Spleen (tissue), 11 donors: ENCODE measurements around the gene ARFGAP1. TPM values are rescaled to one million over a fixed set of nuclear protein-coding genes. Genes with fewer than 3 reads are reported as not detected.

Experiments
- DNase-seq: peaks from one replicate; pipeline ENCODE4 v3.0.0-alpha.2; 2020
- H3K27ac ChIP-seq, 8 donors: fragments of 200-600 bp; sonication (generic) in 7 of 8; 1 replicate in 4 of 8; 2 replicates in 4 of 8; pipeline versions ENCODE4 v1.5.0 to v1.8.0; 2016 to 2021; ENCODE audit warnings: inconsistent platforms in 4 of 8, mild to moderate bottlenecking in 4 of 8, moderate library complexity in 1 of 8
- H3K27me3 ChIP-seq, 7 donors: fragments of 200-600 bp; sonication (generic) in 6 of 7; replicated peaks in 1 of 7; 1 replicate in 4 of 7; 2 replicates in 3 of 7; pipeline versions ENCODE4 v1.5.0 to v1.8.0; 2016 to 2021; ENCODE audit warnings: inconsistent platforms in 3 of 7, mild to moderate bottlenecking in 1 of 7
- H3K36me3 ChIP-seq, 6 donors: fragments of 200-600 bp; sonication (generic) in 5 of 6; 1 replicate in 4 of 6; 2 replicates in 2 of 6; pipeline versions ENCODE4 v1.5.0 to v1.8.0; 2016 to 2021; ENCODE audit warnings: inconsistent platforms in 2 of 6
- H3K4me1 ChIP-seq, 6 donors: fragments of 200-600 bp; sonication (generic) in 5 of 6; 1 replicate in 3 of 6; 2 replicates in 3 of 6; pipeline versions ENCODE4 v1.5.0 to v1.8.0; 2016 to 2021; ENCODE audit warnings: inconsistent platforms in 3 of 6
- H3K4me3 ChIP-seq, 8 donors: fragments of 200-600 bp; sonication (generic) in 7 of 8; 1 replicate in 4 of 8; 2 replicates in 4 of 8; pipeline versions ENCODE4 v1.5.0 to v1.8.0; 2016 to 2021; ENCODE audit warnings: inconsistent platforms in 4 of 8, mild to moderate bottlenecking in 4 of 8, moderate library complexity in 2 of 8
- H3K9me3 ChIP-seq, 8 donors: fragments of 200-600 bp; sonication (generic) in 7 of 8; 1 replicate in 4 of 8; 2 replicates in 4 of 8; pipeline versions ENCODE4 v1.5.0 to v1.8.0; 2016 to 2021; ENCODE audit warnings: inconsistent platforms in 4 of 8
- POLR2A ChIP-seq, 3 donors: fragments of 450-650 bp; IDR thresholded peaks; one replicate each; pipeline ENCODE4 v1.5.1; 2017; ENCODE audit warnings: antibody characterized with exemption in 3 of 3, mild to moderate bottlenecking in 1 of 3
- POLR2AphosphoS5 ChIP-seq, 3 donors: sonication (generic); formaldehyde crosslinking; IDR thresholded peaks; one replicate each; pipeline ENCODE4 v1.5.1; 2017; ENCODE audit warnings: antibody characterized with exemption in 3 of 3
- WGBS, 5 donors: extraction: QIAGEN DNeasy Blood & Tissue Kit in 3 of 5; methylation state at CpG; one replicate each; pipeline versions ENCODE4 v1.1.5 to v1.1.7; 2013 to 2018; 5-methylcytosine and 5-hydroxymethylcytosine counted together
- intact Hi-C: fragments of 100-400 bp; cut with DNase I; formaldehyde crosslinking; loops from one replicate; pipeline ENCODE4 v1.15.0; 2023; ENCODE audit warnings: low total_unique reads
- polyA plus RNA-seq, 3 donors: library from polyadenylated mRNA; stranded (reverse); fragments of 200-250 nt; gene quantifications; one replicate each; pipeline ENCODE4 v1.2.1, GENCODE V29; 2013
- total RNA-seq, 7 donors: library from RNA; depleted of rRNA in 3 of 7; stranded (reverse); fragments of >200 nt in 3 of 7; fragmentation: NEBNext Ultra II Directional in 4 of 7; extraction: Animal tissue kit (Norgen Biotek cat#: 25700) in 4 of 7; gene quantifications; one replicate each; pipeline versions ENCODE4 v1.1.0 to v1.2.1, GENCODE V29; 2016 to 2021
- TF ChIP-seq, protein P1 (sequence below), 11 experiments: fragments of 200-600 bp in 7 of 11; fragments of 450-650 bp in 4 of 11; sonication (generic) in 4 of 11; IDR thresholded peaks in 8 of 11; conservative IDR thresholded peaks in 3 of 11; 1 replicate in 7 of 11; 2 replicates in 4 of 11; pipeline versions ENCODE4 v1.4.0 to v1.8.0; 2016 to 2021; ENCODE audit warnings: antibody characterized with exemption in 11 of 11, inconsistent platforms in 4 of 11, mild to moderate bottlenecking in 1 of 11
- donor health status: healthy with polysubstance abuse.
- donor health status: DM: no; HTN: no; CAD: no; lungs with moderate emphysema.
- donor health status: DM: no; HTN: no; CAD: no.
- donor health status: Bipolar disorder and iron deficiency.
- donor health status: healthy.
- donor health status: DM: no; HTN: no; CAD: no.
- donor health status: DM: yes; HTN: yes; CAD: no.

ARFGAP1 gene
- total and polyA plus RNA-seq, 10 donors = 44.4 to 165 (median 96.1) TPM

DNA sequence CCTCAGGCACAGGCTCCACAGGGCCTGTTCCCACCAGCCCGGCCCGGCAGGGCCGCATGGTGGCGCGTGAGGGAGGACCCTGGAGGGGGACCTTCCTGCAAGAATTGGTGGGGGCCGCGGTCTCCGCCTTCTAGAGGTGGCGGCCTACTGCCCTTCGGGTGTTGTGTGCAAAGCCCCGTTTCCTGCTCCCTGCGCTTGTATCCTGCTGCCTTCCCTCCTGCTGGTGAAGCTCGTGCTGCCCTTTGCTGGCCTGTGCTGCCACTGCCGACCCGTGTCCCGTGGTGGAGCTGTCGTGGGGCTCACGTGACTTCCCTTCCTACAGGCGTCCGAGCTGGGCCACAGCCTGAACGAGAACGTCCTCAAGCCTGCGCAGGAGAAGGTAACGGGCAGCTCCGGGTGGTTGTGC, 11.9 kb downstream of the ARFGAP1 start:
- Histone ChIP-seq H3K27ac (peak overlapping the region in 6 of 8 donors; percentile 39 to 77 (median 48)), H3K9me3 (no peaks in the 10 kb centered on the region), H3K27me3 (no peaks in the 10 kb centered on the region), H3K4me1 (peaks cover 0 to 19% (median 0%) of the 10 kb centered on the region in 6 donors), H3K36me3 (peaks cover 0 to 100% (median 87%) of the 10 kb centered on the region in 6 donors), H3K4me3 (peak overlapping the region in 4 of 8 donors; percentile 9 to 62 (median 14))
- TF ChIP-seq POLR2A (IDR thresholded peaks at IDR 0.05) = no peak
- TF ChIP-seq POLR2AphosphoS5 (IDR thresholded peaks at IDR 0.05) = peak in 2 of 3 donors; percentile 55 to 66
- no peak for DNase-seq
- 77 to 85% (median 79%) methylated on average over 10 to 25 of the region's 25 CpGs for WGBS, 5 donors
- intact Hi-C loops = no loop called here

DNA sequence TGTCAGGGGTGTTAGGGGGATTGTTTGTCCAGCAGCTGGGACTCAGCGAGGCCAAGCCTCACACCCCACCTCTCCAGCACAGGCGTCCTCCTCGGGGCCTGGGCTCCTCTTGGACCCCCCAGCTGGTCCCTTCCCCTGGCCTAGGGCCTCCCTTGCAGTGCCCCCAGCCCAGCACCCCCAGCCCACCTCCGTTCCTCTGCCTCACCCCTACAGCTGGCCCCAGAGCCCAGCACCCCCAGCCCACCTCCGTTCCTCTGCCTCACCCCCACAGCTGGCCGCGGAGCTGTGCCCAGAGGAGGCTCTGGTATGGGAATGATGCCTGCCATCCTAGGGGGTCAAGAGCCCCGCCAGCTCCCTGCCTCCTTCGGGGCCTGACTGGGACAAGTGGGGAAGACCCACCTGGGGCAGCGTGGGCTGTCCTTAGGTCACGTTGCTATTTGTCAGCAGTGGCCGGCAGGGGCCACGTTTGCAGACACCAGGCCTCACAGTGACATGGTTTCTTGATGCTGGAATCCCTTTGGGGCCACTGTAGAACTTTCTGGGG, 12.4 kb downstream of the ARFGAP1 start:
- no peak for DNase-seq
- Histone ChIP-seq H3K9me3 (no peaks in the 10 kb centered on the region), H3K4me1 (peaks cover 0 to 21% (median 0%) of the 10 kb centered on the region in 6 donors), H3K4me3 (peak overlapping the region in 1 of 8 donors; percentile 62), H3K27me3 (no peaks in the 10 kb centered on the region), H3K27ac (peak overlapping the region in 5 of 8 donors; percentile 39 to 77 (median 50)), H3K36me3 (peaks cover 0 to 97% (median 82%) of the 10 kb centered on the region in 6 donors)
- intact Hi-C loops = no loop called here
- WGBS, 5 donors = 79 to 94% (median 84%) methylated on average over 10 to 13 of the region's 13 CpGs
- TF ChIP-seq POLR2AphosphoS5 (IDR thresholded peaks at IDR 0.05) (no peak), POLR2A (IDR thresholded peaks at IDR 0.05) (no peak)
- TF ChIP-seq, protein P1, sequence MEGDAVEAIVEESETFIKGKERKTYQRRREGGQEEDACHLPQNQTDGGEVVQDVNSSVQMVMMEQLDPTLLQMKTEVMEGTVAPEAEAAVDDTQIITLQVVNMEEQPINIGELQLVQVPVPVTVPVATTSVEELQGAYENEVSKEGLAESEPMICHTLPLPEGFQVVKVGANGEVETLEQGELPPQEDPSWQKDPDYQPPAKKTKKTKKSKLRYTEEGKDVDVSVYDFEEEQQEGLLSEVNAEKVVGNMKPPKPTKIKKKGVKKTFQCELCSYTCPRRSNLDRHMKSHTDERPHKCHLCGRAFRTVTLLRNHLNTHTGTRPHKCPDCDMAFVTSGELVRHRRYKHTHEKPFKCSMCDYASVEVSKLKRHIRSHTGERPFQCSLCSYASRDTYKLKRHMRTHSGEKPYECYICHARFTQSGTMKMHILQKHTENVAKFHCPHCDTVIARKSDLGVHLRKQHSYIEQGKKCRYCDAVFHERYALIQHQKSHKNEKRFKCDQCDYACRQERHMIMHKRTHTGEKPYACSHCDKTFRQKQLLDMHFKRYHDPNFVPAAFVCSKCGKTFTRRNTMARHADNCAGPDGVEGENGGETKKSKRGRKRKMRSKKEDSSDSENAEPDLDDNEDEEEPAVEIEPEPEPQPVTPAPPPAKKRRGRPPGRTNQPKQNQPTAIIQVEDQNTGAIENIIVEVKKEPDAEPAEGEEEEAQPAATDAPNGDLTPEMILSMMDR (IDR thresholded peaks at IDR 0.05 in 8 of 11, conservative IDR thresholded peaks at IDR 0.05 in 3 of 11) = no peak

DNA sequence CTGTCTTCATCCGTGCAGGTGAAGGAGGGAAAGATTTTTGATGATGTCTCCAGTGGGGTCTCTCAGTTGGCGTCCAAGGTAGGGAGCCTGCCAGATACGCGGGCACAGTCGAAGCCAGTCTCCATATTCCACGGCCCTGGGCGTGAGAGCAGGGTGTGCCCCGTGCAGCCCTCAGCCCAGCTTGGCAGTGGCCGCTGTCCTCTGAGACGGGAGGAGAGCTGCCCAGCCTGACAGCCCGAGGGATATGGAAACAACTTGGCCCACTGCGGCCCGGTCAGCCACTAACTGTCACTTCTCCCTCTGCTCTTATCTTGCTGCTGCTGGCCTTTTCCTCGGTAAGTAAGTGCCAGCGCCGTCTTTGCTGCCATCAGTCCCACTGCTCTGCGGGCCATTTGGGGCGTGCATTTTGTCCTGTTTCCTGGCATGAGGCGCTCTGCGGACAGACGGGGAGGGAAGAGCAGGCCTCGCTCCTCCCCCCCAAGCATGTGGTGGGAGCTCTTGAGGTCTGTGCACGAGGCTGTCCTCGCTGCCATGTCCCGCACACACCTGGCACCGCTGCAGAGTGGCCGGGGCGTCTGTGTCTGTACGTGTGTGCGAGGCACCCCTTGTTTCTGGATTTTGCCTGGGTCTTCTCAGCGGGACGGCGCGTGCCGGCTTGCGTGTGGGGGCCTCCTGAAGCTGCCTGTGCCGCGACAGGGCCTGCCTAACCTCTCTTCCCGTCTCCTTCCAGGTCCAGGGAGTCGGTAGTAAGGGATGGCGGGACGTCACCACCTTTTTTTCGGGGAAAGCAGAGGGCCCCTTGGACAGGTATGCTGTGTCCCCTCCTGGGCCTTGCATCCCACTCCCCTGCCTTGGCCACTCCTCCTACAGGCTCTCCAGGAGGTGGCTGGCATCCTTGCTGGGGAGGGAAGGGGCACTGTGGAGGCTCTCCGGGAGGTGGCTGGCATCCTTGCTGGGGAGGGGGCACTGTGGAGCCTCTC, 13.3 kb downstream of the ARFGAP1 start:
- no peaks in the 10 kb centered on the region for H3K9me3 ChIP-seq
- no peaks in the 10 kb centered on the region for H3K27me3 ChIP-seq
- intact Hi-C loops = no loop called here
- H3K4me1 ChIP-seq = peaks cover 0 to 30% (median 6%) of the 10 kb centered on the region in 6 donors
- H3K4me3 ChIP-seq = no peak overlapping the region
- no peak for TF ChIP-seq POLR2A (IDR thresholded peaks at IDR 0.05)
- peak in 1 of 3 donors; percentile 56 for TF ChIP-seq POLR2AphosphoS5 (IDR thresholded peaks at IDR 0.05)
- TF ChIP-seq, protein P1 (IDR thresholded peaks at IDR 0.05 in 8 of 11, conservative IDR thresholded peaks at IDR 0.05 in 3 of 11) = no peak
- peaks cover 0 to 89% (median 74%) of the 10 kb centered on the region in 6 donors for H3K36me3 ChIP-seq
- 92 to 96% (median 94%) methylated on average over 25 to 44 of the region's 44 CpGs for WGBS, 5 donors
- H3K27ac ChIP-seq = no peak overlapping the region
- DNase-seq = no peak

DNA sequence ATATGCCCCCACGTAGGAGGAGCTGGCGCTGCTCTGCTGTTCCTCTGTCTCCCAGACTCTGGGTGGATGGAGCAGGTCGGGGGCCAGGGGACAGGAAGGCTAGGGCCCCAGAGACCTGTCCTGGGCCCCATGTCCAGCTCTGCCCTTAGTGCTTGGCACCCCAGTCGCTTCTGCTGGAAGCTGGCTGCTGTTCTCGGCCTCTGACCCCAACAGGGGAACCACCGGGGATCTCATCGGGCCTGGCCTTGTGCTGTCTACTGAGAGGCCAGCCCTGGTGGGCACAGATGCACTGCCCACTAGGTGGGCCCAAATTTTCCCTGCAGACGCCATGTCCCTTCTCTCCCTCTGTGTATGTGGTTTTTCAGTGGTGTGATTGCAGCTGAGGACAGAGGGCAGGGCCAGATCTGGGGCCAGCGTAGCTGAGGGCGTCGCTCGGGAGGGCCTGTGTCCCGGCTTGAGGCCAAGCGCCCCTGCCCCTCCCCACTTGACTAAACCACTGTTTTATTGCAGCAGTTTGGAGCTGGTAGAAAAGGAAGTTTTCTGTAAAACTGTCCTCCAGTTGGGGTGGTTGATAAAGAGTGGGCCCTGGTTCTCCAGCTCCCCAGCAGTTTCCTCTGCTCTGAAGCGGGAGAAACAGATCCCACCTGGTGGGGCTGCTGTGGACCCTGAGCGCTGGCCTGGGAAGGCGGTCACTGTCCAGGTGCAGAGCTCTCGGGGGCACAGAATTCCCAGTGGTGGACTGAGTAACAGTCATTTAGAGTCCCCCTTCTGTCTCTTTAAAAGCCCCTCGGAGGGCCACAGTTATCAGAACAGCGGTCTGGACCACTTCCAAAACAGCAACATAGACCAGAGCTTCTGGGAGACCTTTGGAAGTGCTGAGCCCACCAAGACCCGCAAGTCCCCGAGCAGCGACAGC, 14.4 kb downstream of the ARFGAP1 start:
- Histone ChIP-seq H3K36me3 (peaks cover 0 to 77% (median 64%) of the 10 kb centered on the region in 6 donors), H3K4me1 (peaks cover 0 to 40% (median 10%) of the 10 kb centered on the region in 6 donors), H3K27me3 (no peaks in the 10 kb centered on the region), H3K9me3 (no peaks in the 10 kb centered on the region), H3K27ac (no peak overlapping the region), H3K4me3 (no peak overlapping the region)
- intact Hi-C loops = no loop called here
- no peak for DNase-seq
- 80 to 92% (median 89%) methylated on average over 14 to 23 of the region's 23 CpGs for WGBS, 5 donors
- no peak for TF ChIP-seq POLR2AphosphoS5 (IDR thresholded peaks at IDR 0.05)
- TF ChIP-seq, protein P1 (IDR thresholded peaks at IDR 0.05 in 8 of 11, conservative IDR thresholded peaks at IDR 0.05 in 3 of 11) = no peak
- no peak for TF ChIP-seq POLR2A (IDR thresholded peaks at IDR 0.05)
